Fibroblast of gingiva (primary cell): Measurements from ENCODE around the gene PCNX1.
"Not testable (repeated sequence)": the region's sequence is repeated elsewhere in the genome, so short reads cannot be mapped to it uniquely, and the experiment has no call there.

ENCODE experiments used
- DNase-seq: peaks from one replicate; pipeline ENCODE4 v3.0.0-alpha.2; 2011; ENCODE audit warnings: low read depth

PCNX1 gene

GRCh38 chr14:70907176-70907995 lies at the start of gene PCNX1:
Gene PCNX1, plus strand, starts transcription at chr14:70907459. Its CDS starts 392 bp downstream, at chr14:70907851.
- DNase-seq = peak; percentile 91

- DNase-seq = no peak
These were observed 49.8 kb upstream of the PCNX1 start for GRCh38 chr14:70857496-70857890.

GRCh38 chr14:70858641-70859040 lies 48.6 kb upstream of the PCNX1 start:
- no peak for DNase-seq

GRCh38 chr14:70866992-70867391 lies 40.3 kb upstream of the PCNX1 start:
- not testable (repeated sequence) for DNase-seq

- DNase-seq = no peak
These were observed 36.3 kb upstream of the PCNX1 start for GRCh38 chr14:70871001-70871400.

- DNase-seq = no peak
These were observed 35.2 kb upstream of the PCNX1 start for GRCh38 chr14:70871863-70872677.

GRCh38 chr14:70872678-70873020 lies 34.6 kb upstream of the PCNX1 start:
- DNase-seq = no peak

GRCh38 chr14:70873627-70874026 lies 33.6 kb upstream of the PCNX1 start:
- no peak for DNase-seq

GRCh38 chr14:70875811-70876460 lies 31.3 kb upstream of the PCNX1 start:
- not testable (repeated sequence) for DNase-seq

- DNase-seq = peak; percentile 73
These were observed 27.8 kb upstream of the PCNX1 start for GRCh38 chr14:70879448-70879847.

- not testable (repeated sequence) for DNase-seq
These were observed 26.4 kb upstream of the PCNX1 start for GRCh38 chr14:70880888-70881287.

- no peak for DNase-seq
These were observed 25.6 kb upstream of the PCNX1 start for GRCh38 chr14:70881549-70882177.

- DNase-seq = peak; percentile 51
These were observed 24.3 kb upstream of the PCNX1 start for GRCh38 chr14:70882776-70883492.

GRCh38 chr14:70884595-70885342 lies 22.5 kb upstream of the PCNX1 start:
- DNase-seq = no peak

GRCh38 chr14:70885343-70886022 lies 21.8 kb upstream of the PCNX1 start:
- no peak for DNase-seq

GRCh38 chr14:70886421-70887206 lies 20.6 kb upstream of the PCNX1 start:
- DNase-seq = no peak

GRCh38 chr14:70887207-70887681 lies 20.0 kb upstream of the PCNX1 start:
- DNase-seq = peak; percentile 76

GRCh38 chr14:70887737-70888499 lies 19.3 kb upstream of the PCNX1 start:
- DNase-seq = no peak
